NCI-H2196 (cell line): ENCODE results near the gene ADSS2.
"Not testable (repeated sequence)": the region's sequence is repeated elsewhere in the genome, so short reads cannot be mapped to it uniquely, and the experiment has no call there.

Experiments used
- DNase-seq: peaks from one replicate; lab custom pipeline; 2025; ENCODE audit not compliant: unreplicated experiment; lab: John Stamatoyannopoulos, UW

Gene ADSS2

DNA sequence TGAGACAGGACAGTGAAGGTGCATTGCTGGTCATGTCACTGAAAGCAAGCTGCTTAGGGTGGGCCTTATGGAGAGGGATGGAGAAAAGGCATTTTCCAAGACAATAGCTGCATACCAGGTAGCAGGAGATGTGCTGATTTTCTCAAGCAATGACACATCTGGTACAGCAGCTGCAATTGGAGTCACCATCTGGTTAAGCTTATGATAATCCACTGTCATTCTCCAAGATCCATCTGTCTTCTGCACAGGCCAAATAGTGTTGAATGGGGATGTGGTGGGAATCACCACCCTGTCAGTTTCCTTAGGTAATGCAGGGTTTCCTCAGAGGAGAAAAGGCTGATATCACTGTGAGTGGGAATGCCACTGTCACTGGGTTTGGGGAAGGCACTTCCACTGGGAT lies 54.6 kb downstream of the ADSS2 start:
- no peak for DNase-seq

DNA sequence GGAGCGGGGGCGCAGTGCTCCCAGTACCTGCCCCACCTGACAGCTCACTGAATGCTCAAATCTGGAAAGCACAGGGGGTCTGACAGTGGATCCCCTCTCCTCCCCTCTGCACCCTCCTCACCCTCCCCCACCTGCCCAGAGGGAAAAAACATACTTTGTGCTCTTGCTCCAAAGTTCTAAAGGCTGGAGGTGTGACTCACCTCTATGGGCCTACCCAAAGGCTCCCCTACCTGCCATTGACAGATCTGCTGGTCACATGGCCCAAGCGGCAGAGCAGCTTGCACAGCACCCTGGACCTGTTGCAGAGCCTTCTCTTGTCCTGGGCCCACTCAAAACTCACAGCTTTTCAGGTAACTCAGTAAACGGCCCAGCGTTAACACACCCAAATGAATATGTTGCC lies 55.7 kb downstream of the ADSS2 start:
- DNase-seq, result no peak

DNA sequence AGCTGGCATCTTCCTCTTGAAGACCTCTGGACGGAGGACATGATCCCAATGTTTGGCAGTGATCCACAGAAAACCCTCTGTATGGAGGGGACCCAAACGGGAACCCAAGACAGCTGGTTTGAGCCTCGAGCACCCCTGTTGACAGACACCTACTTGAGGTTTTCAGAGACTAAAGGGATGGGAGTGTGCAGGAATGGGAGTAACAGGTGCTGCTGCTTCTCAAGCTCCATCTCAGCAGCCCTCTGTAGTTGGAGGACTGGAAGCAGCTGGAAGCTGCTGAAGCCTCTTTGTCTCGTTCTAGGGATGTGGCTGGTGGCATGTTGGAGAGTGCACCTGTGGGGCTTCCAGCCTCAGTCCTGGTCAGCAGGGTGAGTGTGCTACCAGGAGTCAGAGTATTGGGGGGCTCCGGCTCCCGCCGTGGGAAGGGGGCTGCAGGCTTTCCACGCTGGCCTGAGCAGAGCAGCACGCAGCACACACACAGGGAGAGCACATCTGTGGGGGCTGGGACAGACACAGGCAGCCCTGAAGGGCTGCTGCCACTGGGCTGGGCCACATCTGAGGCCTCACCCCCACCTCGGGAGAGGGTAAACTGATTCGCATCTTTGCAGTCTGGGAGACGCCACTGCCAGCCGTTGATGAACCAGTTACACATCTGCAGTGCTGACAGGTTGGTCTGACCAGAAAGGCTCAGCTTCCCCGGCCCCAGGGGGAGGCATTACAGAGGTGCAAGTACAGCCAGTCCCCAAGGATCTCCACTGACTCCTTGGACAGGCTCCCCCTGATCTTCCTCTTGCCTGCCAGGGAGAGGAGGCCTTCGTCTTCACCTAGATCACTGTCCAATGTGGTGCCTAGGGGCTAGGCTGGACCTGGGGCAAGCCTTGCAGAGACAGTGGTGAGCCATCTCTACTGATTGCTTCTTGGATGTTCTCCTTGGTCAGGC lies 56.6 kb downstream of the ADSS2 start:
- no peak for DNase-seq

DNA sequence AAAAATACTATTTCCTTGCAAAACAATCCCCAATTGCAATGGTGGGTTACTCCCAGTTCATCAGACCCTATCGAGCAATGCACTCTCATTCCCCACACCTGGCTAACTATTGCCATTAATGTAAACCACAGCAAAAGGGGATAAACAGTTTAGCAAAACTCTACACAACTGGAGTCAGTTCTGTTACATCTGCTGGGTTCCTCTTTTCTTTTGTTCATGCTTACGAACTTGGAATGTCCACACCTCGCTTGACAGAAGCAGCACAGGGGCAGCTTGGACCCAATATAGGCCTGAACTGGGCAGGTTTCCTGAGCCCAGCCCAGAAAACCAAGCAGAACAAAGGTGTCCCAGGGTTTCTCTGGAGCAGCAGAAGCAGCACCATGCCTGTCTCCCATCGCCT lies 57.4 kb downstream of the ADSS2 start:
- no peak for DNase-seq

DNA sequence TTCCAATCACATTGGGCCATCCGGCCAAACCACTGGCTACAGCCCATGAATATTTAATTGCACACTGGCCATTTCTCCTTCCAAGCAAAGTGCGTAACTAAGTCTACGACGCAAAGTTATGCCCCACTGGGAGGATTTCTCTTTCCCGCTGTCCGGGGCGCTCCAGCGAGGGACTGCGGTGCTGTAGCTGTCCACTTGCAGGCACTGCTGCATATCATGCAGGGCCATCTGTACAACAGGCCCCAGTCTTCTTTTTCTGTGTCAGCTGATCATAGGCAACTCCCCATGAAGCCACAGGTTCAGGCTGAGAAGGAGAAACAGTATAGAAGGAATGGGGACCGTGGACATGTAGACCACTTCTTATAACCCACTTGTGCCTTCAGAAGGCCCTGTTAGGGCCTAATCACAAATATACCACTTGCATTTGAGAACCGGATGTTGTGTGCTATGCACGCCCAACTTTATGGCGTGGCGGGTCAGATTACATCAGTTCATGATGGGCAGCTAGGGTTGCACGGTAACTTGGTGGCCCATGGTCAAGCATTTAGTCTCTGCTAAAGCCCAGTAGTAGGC lies 58.0 kb downstream of the ADSS2 start:
- no peak for DNase-seq

DNA sequence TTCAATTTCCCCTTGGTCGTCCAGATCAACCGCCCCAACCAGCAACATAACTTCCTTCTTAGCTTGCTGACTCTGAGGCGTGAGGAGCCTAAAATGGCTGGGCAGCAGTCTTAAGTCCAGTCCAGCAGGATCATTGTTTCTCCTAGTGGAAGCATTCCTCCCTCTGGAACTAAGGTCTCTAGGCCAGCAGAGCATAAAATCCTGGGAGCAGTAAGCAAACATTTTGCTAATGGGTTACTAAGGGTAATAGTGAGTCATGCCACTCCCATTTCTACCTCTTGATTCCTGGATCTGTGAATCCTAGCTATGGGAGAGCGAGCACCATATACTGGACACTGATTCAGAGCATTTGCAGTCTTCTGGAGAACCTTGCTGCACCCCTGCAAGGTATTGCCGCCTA lies 59.9 kb downstream of the ADSS2 start:
- DNase-seq, result no peak

DNA sequence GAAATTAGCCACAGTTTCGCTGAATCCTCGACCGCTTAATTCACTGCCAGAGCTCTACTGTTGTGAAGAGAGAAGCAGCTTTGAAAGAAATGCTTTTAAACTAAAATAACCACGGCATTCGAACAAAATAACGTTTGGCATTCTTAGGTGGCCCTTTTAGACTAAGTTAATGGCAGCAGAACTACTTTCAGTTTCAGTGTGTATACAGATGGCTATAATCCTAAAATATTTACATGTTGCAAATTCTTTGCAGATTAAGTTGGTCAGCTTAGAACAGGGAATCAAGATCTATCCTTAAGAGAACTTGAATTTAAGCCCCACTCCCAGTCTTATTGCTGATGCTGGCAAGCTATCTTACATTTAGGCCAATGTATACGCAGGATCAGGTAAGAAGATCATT lies 62.7 kb downstream of the ADSS2 start:
- no peak for DNase-seq

DNA sequence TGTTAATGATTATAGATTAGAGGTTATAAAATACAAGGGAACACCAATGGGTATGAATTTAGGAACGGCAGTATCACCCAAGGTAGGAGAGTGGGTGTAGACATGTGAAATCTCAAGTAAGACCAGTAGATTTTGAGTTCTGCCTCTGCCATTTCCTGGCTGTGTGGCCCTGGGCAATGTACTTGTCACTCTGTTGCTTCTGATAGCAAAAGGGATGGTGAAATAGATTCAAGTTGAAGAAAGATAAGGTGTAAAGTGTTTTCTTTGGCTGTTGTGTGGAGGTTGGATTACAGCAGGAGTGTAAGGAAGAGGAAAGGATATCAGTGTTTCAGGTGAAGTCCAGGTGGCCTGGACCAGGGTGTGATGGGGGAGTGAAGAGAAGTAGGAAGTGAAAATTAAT lies 64.3 kb downstream of the ADSS2 start:
- DNase-seq, result no peak

DNA sequence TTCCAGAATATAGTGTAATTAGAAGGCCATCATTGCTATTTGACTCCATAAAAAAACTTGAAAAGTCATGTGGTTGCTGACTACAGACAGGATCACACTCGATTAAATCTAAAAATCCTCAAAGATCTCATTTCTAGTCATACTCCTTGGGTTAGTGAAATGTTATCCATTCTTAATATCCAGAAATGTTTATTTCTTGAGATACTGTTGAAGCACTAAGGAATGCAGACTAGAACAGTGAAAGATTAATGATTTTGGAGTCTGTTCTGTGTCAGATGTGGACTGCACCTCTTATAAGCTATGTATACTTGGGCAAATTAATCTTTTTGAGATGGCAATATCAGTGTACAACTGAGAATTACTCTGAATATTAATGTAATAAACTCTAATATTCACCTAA lies 65.1 kb downstream of the ADSS2 start:
- DNase-seq, result no peak

DNA sequence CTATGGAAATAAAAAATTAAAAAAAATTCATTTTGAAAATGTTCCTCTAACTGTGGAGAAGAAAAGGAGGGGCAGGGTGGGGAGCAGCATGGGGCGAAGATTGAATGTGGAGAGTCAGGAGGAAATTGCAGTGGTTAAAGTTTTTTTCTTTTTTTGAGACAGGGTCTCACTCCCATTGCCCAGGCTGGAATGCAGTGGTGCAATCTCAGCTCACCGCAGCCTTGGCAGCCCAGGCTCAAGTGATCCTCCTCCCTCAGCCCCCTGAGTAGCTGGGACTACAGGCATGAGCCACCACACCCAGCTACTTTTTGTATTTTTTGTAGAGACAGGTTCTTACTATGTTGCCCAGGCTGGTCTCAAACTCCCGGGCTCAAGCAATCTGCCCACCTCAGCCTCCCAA lies 67.6 kb downstream of the ADSS2 start:
- DNase-seq, result no peak

DNA sequence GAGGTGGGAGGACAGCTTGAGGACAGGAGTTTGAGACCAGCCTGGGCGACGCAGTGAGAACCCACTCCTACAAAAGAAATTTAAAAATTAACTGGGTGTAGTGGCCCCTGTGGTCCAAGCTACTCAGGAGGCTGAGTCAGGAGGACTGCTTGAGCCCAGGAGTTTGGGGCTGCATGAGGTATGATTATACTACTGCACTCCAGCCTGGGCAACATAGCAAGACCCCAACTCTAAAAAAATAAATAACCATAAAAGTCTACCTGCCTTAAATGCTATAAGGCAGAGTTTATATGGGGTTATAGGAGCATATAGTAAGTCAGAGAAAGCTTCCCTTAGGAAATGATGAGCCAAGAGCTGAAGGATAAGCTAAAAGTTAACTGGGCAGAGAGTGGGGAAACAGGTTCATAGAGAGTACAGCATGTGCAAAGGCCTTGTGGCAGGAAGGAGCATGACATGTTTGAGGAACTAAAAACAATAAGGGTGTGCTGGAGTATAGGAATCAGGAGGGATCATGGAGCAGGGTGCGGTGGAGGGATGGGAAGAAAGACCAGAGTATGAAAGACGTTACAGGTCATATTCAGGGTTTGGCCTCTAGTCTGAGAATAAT lies 68.3 kb downstream of the ADSS2 start:
- no peak for DNase-seq

DNA sequence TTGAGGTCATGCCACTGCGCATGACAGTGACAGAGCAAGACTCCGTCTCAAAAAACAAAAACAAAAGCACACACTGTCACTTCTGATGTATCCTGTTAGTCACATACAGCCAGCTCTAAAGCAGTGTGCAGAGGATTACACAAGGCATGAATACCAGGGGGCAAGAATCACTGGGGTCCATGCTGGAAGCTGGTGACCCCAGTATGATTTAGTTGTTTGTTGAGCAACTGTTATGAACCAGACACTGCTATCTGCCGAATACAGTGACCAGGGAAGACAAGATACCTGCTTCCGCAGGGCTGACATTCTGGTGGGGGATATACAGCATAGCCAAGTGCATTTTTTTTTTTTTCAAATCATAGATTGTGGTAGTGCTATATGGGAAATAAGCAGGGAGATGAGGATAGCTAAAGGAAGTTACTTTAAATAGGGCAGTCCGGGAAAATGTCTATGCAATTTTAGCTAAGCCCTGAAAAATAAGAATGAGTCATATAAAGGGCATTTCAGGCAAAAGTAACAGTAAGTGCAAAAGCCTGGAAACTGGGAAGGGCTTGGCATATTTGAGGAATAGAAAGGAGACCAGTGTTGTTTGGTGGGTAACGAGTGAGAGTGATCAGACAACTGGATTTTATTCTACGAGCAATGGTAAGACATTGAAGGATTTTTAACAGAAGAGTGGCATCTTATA lies 69.7 kb downstream of the ADSS2 start:
- DNase-seq, result no peak

DNA sequence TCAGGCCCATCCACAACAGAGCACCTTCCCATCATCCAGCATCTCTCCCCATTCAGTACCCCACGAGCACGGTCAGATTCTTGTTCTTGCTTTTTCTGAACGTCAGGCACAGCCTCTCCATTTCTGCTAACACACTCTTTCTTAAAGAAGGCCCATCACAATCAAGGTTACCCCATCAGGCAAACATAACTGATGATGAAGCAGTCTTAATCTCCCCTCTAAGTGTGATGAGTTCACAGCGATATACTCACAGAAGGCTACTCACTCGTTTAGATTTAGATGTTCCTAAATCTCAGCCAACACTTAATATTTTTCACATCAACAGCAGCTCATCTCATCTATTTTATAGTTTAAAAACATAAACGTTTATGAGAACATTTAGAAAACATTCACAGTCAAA lies 75.6 kb downstream of the ADSS2 start:
- no peak for DNase-seq

DNA sequence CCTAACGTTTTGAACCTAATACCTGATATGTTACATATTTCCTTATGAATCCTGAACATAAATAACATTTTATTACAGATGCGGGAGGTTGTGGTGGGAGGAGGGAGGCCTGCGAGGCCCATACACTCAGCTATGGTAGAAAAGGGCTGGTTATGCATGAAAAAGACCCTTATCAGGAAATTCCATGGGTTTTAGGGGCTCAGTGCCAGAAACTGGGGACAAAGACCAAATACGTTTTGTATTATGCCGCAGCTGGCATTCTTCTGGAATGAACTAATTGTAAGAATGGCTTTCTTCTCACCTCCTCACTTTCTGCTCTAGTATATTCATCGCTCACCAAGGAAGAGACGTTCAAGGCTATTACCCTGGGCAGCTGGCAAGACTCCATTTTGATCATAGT lies 76.7 kb downstream of the ADSS2 start:
- DNase-seq, result no peak

DNA sequence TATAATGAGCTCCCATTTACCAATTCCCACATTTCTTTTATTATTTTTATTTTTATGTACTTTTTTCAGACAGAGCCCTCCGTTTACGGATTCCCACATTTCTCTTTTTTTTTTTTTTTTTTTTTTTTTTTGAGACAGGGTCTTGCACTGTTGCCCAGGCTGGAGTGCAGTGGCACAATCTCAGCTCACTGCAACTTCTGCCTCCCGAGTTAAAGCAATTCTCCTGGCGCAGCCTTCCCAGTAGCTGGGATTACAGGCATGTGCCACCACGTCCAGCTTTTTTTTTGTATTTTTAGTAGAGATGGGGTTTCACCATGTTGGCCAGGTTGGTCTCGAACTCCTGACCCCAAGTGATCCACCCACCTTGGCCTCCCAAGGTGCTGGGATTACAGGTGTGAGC lies 77.2 kb downstream of the ADSS2 start:
- DNase-seq, result not testable (repeated sequence)

DNA sequence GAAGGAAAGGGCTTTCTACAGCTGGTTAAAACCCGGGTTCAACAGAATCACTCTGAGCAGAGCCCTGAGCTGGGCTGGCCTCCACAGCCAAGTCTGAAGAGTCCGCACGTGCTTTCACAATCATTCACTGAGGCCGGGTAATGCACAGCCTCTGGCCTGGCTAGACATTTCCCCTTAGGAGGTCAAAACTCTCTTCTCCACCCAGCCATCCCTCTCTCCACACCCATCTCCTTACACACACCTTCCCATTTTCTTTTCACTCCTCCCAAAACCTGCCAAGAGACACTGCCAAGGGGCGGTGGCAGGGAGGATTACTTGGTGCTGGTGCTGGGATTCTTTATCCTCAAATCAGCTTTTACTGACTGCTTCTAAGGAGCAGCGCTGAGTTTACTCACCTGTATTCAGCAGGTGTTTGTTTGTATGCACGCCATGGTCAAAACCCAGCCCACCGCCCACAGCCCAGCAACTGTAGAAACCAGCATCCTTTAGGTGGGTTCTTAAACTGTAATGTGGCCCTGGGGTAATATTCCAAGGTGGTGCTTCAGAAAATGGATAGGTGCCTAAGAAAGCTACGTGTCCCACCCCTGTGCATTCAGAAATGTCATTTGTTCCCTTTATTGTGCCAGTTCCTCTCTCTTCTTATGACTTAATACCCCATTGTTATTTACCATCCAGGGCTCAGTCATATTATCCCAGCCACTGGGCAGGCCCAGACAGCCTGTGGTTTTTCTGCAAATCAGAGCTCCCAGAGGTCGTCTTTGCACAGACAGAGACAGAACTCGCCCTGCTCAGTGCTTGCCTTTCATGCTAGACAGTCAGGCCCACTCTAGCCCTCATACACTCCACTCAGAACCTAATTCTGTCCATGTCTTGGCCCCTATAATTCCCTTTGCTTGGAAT lies 80.2 kb downstream of the ADSS2 start:
- no peak for DNase-seq

DNA sequence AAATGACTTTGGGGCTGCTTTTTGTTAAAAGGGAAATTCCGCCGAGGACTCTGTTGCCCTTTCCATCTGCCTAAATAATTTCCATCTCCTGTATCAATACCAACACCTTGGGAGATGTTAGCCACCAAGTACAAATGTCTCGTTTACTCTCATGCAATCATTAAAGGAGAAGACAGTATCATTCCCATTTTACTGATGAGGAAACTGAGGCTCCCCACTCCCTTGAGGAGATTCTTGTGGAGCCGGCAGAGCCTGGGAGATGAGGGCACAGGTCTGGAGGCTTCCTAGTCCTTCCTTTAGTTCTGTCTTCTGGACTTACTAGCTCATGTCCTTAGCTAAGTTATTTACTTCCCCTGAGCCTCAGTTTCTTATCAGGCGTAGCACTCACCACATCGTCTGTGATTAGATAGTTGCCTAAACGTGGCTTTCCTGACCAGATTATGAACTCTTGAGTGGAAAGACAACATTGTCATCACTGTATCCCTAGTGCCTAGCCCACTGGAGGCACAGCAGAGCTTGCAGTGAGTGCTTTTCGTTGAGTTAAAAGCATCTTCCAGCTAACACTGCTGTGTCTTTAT lies 81.6 kb downstream of the ADSS2 start:
- no peak for DNase-seq

DNA sequence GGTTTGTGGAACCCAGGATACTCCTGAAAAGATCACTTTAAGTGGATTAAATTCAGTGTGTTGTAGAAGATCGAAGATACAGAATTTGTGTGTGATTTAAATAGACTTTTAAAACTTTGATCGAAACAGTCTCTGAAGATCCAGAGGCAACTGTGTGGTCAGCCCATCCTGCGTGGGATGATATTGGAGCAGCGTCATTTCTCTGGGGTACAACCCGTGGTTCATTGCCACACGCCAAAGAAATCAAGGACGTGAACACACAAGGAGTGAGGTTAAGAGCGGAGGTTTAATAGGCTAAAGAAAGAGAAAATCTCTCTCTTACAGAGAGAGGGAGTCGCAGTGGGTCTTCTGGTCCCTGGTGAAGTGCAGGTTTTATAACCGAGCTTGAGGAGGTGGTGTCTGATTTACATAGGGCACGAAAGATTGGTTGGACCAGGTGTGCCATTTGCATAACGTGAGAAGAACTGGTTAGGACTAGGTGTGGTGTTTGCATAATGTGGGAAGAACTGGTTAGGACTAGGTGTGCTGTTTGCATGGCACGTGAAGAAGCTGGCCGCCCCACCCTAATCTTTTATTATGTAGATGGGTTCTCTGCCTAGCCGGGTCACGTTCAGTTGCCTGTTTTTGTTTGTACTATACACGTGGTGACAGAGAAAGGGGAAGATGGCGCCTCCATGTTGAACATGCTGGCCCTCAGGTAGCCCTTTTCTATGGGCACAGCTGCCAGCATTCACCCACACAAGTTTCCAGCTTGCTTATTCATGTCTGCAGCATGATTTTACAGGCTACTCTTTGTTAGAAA lies 82.3 kb downstream of the ADSS2 start:
- no peak for DNase-seq

DNA sequence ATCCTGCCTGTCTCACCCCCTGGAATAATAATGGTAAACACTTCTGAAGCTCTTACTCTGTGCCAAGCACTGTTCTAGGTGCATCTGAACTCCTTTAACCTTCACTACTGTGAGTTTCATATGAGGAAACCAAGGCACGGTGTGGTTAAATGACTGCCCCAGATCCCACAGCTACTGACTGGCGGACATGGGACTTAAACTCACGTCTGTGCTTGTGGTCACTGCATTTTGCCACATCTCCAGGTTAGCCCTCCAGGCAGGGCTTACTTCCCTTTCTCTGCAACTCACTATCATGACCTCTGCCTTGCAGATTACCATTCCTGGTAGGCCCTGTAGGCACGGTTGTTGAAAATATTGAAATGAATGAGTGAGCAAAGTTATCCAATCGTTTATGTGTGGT lies 83.4 kb downstream of the ADSS2 start:
- no peak for DNase-seq
